Dedifferentiated amniotic fluid mesenchymal stem cell (primary cell): ENCODE measurements around the gene NIBAN1.
"Not testable (repeated sequence)": the region's sequence is repeated elsewhere in the genome, so short reads cannot be mapped to it uniquely, and the experiment has no call there.

Source experiments
- DNase-seq: peaks from one replicate; pipeline ENCODE4 v3.0.0-alpha.2; 2016; ENCODE audit errors: extremely low spot score

Gene NIBAN1, protein sequence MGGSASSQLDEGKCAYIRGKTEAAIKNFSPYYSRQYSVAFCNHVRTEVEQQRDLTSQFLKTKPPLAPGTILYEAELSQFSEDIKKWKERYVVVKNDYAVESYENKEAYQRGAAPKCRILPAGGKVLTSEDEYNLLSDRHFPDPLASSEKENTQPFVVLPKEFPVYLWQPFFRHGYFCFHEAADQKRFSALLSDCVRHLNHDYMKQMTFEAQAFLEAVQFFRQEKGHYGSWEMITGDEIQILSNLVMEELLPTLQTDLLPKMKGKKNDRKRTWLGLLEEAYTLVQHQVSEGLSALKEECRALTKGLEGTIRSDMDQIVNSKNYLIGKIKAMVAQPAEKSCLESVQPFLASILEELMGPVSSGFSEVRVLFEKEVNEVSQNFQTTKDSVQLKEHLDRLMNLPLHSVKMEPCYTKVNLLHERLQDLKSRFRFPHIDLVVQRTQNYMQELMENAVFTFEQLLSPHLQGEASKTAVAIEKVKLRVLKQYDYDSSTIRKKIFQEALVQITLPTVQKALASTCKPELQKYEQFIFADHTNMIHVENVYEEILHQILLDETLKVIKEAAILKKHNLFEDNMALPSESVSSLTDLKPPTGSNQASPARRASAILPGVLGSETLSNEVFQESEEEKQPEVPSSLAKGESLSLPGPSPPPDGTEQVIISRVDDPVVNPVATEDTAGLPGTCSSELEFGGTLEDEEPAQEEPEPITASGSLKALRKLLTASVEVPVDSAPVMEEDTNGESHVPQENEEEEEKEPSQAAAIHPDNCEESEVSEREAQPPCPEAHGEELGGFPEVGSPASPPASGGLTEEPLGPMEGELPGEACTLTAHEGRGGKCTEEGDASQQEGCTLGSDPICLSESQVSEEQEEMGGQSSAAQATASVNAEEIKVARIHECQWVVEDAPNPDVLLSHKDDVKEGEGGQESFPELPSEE

GRCh38 chr1:184974056-184974836 is at the start of gene NIBAN1:
Gene NIBAN1 (minus strand): TSS chr1:184974508. CDS start chr1:184974356, 152 bp downstream.
- DNase-seq: peak; percentile 51

GRCh38 chr1:185017966-185018365 is 43.7 kb upstream of the NIBAN1 start:
- no peak for DNase-seq

DNA sequence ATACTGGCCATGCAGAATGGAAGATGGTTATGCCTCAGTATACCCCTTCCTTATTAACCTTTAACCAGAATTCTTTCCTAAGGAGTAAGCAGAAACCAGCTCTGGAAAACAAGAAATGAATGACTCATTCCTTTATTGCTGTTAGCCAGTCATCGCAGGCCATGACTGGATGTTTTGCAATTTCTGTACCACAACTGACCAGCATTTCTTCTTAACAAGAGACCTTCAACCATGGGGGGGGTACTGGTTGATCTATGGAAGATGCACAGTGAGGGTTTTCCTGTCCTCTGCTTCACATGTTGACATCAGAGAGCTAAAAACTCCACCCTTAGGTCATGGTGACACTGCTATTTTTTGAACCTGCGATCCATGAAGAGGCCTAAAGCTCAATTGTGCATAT is 43.0 kb upstream of the NIBAN1 start:
- peak; percentile 48 for DNase-seq

- DNase-seq: no peak
Measured at GRCh38 chr1:185016880-185017279, 42.6 kb upstream of the NIBAN1 start.

GRCh38 chr1:185015631-185016030 is 41.3 kb upstream of the NIBAN1 start:
- DNase-seq: no peak

- no peak for DNase-seq
Measured at GRCh38 chr1:185014941-185015340, 40.6 kb upstream of the NIBAN1 start.

- no peak for DNase-seq
Measured at GRCh38 chr1:185010361-185010760, 36.1 kb upstream of the NIBAN1 start.

DNA sequence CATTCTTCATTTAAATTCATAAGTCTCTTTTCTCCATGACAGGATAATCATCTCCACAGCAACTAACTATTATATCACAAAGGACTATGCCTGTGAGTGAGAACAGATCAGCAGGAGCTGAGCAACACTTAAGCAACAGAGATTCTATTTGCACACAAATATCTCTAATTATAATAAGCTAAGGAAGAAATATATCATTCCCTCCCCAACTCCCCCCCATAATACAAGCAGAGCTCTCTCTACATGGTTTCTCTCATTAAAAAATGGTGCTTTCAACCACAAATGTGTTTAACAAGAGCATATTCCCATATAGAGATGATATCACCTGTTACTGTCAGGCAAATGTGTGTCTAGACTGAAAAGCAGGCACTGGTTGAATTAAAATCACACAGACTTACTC is 34.5 kb upstream of the NIBAN1 start:
- no peak for DNase-seq

DNA sequence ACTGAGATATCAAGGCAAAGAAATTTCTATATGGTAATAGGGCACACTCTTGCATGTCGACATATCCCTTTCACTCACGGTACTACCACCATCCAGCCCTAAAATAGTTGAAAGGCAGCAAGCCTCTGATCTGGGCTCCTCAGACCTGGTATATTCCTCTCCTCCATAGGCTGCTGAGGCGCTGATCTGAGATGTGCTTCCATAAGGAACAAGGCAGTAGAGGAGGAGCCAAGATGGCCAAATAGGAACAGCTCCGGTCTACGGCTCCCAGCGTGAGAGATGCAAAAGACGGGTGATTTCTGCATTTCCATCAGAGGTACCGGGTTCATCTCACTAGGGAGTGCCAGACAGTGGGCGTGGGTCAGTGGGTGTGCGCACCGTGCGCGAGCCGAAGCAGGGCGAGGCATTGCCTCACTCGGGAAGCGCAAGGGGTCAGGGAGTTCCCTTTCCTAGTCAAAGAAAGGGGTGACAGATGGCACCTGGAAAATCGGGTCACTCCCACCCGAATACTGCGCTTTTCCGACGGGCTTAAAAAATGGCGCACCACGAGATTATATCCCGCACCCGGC is 27.1 kb upstream of the NIBAN1 start:
- not testable (repeated sequence) for DNase-seq

DNA sequence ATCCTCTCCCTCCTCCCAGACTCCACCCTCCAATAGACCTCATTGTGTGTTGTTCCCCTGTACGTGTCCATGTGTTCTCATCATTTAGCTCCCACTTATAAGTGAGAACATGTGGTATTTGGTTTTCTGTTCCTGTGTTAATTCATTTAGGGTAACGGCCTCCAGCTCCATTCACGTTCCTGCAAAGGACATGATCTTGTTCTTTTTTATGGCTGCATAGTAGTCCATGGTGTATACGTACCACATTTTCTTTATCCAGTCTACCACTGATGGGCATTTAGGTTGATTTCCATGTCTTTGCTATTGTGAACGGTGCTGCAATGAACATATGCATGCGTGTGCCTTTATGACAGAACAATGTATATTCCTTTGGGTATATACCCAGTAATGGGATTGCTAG is 25.7 kb upstream of the NIBAN1 start:
- DNase-seq: not testable (repeated sequence)

GRCh38 chr1:184994301-184994700 is 20.0 kb upstream of the NIBAN1 start:
- no peak for DNase-seq

- DNase-seq: no peak
Measured at GRCh38 chr1:184992271-184992670, 18.0 kb upstream of the NIBAN1 start.

GRCh38 chr1:184990204-184990603 is 15.9 kb upstream of the NIBAN1 start:
- no peak for DNase-seq

DNA sequence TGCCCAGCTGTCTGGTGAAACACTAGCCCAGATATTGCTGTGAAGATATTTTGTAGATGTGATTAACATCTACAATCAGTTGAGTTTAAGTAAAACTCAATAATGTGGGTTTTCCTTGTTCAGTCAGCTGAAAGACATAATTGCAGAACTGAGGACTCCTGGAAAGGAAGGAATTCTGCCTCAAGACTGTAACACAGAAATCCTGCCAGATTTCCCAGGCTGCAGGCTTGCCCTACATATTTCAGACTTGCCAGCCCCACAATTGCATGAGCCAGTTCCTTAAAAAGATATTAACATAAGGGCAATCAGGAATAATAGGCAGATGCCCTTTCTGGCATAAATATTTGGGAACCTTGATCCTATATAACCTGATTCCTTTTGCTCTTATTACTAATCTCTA is 14.2 kb upstream of the NIBAN1 start:
- no peak for DNase-seq

GRCh38 chr1:184987696-184988095 is 13.4 kb upstream of the NIBAN1 start:
- DNase-seq: no peak

DNA sequence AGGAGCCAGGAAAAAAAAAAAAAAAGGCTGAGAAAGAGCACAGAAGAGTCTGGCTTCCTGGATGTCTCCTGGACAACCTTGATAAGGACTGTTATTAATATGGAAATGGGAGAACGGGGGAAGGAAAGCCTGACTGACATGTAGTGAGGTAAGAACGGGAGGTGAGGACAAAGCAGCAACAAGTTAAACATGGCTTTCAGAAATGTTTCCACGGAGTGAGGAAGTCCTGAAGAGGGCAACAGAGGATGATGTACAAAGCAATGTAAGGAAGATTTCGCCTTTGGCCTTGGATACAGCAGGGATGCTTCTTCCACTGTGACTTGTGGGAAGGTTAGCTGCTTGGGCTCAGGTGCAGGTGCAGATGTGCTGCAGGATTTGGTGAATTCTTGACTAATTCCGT is 11.9 kb upstream of the NIBAN1 start:
- DNase-seq: no peak

DNA sequence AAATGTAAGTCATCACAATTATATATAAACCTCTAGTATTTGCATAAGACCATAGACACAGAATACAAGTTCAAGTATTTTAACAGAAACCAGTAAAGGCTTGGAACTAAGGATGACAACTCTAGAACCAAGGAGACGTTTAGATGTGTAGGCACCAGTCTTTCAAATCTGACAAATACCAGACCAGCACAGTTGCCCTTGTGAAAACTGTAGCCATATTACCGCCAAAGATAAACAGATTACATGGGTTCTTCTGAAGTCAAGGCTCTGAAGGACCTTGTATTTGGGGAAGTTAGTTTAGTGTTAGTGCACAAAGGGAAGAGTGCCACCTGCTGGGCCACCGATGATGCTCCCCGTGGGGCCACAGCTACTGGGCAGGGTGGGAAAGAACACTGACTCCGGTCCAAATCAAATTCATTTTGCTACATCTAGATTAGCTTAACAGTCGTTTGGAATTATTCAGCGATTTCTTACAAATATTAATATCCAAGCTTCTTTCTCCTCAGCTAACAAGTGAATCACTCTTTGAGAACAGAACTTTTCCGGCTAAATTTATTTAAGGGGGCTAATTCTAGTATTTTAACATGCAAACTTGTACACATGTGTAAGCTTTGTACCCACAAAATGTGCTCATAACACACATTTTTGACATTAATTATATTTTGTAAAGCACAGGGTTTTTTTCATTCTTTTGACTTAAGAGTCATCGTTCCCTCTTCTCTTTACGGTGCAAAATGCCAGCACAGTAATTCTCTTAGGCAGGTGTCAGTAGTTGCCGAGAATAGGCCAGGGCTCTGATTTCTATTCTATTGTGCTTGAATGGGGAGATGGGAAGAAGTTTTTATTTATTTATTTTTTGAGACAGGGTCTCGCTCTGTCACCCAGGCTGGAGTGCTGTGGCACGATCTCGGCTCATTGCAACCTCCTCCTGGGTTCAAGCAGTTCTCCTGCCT is 8.0 kb upstream of the NIBAN1 start:
- peak; percentile 67 for DNase-seq

GRCh38 chr1:184980726-184981125 is 6.4 kb upstream of the NIBAN1 start:
- DNase-seq: no peak

- DNase-seq: no peak
Measured at GRCh38 chr1:184975208-184975870, 1.0 kb upstream of the NIBAN1 start.

- no peak for DNase-seq
Measured at GRCh38 chr1:184974837-184975115, 468 bp upstream of the NIBAN1 start.
